T-helper 1 cell treated with Interleukin-12 subunit alpha and Interleukin-12 subunit beta and Interleukin-4 antibody, amounts not matched to agents 30 ng/mL and 1 ng/mL, for 36 hours (primary cell): ENCODE results near the gene PSG4. TPM values are rescaled to one million over a fixed set of nuclear protein-coding genes. Genes with fewer than 3 reads are reported as not detected.
"Not testable (repeated sequence)": the region's sequence is repeated elsewhere in the genome, so short reads cannot be mapped to it uniquely, and the experiment has no call there.

Experiments used
- intact Hi-C: fragments of 100-400 bp; cut with micrococcal nuclease; formaldehyde crosslinking; loops from one replicate; pipeline ENCODE4 v1.15.1; 2024
- total RNA-seq: library from RNA; stranded (reverse); gene quantifications from 2 replicates; pipeline ENCODE4 v1.2.3, GENCODE V29; 2022

PSG4 gene
- total RNA-seq, result not detected in 2 replicates

DNA sequence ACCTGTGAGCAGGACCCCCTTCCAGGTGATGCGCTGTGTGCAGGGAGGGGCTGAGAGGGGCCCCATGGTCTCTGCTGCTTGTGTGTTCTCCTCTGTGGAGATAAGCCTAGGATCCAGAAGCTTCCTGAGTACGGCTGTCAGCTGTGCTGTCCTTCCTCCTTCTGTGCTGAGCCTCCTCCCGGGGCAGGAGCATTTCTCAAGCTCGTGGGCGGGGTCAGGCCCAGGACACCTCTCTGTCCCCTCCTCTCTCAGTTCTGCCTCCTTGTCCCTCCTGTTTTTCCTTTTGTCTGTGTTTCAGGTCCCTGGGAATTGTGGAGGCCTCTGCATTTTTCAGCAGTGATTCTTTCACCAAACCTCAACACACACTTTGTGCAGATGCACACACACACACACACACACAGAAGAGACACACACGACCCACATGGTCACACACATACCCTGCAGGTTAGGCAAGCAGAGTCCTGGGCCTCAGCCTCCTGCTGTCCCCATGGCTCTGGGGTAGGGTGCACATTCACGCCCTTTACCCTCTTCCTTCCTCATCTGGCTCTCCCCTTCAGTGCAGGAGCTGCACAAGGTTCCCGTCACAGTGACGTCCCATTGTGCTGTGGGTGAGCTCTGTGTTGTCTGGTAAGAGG, at the start of gene PSG4:
Gene PSG4 (minus strand): TSS at position 168 of the 635 bp plus-strand sequence. CDS start 102 bp downstream, at position 66.
- intact Hi-C loops, result not testable (repeated sequence)

GRCh38 chr19:43251428-43251827, 46.0 kb upstream of the PSG4 start:
- intact Hi-C loops, result not testable (repeated sequence)

GRCh38 chr19:43250296-43250695, 44.9 kb upstream of the PSG4 start:
- intact Hi-C loops, result not testable (repeated sequence)

DNA sequence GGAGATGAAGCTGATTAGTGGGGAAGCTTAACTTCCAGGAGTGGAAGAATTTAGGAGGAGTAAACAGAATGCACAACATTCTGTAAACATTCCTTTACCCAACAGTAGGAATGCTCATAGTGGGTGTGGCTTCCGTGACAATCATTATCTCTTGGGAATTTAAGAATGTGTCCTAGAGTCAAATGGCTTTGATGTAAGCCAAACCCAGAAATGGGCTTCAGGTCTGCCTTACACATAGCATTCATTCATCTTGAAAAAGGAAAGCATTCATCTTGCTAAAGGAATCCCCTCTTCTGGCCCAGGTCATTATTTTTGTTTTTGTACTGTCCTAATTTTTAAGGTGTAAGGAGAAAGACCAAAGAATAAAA, 43.2 kb upstream of the PSG4 start:
- intact Hi-C loops, result not testable (repeated sequence)

DNA sequence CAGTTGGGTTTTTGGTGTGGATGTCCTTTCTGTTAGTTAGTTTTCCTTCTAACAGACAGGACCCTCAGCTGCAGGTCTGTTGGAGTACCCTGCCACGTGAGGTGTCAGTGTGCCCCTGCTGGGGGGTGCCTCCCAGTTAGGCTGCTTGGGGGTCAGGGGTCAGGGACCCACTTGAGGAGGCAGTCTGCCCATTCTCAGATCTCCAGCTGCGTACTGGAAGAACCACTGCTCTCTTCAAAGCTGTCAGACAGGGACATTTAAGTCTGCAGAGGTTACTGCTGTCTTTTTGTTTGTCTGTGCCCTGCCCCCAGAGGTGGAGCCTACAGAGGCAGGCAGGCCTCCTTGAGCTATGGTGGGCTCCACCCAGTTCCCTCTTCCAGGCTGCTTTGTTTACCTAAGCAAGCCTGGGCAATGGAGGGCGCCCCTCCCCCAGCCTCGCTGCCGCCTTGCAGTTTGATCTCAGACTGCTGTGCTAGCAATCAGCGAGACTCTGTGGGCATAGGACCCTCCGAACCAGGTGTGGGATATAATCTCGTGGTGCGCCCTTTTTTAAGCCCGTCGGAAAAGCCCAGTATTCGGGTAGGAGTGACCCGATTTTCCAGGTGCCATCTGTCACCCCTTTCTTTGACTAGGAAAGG, 41.9 kb upstream of the PSG4 start:
- intact Hi-C loops, result not testable (repeated sequence)

- intact Hi-C loops, result not testable (repeated sequence)
These were observed 40.4 kb upstream of the PSG4 start for GRCh38 chr19:43245848-43246247.

DNA sequence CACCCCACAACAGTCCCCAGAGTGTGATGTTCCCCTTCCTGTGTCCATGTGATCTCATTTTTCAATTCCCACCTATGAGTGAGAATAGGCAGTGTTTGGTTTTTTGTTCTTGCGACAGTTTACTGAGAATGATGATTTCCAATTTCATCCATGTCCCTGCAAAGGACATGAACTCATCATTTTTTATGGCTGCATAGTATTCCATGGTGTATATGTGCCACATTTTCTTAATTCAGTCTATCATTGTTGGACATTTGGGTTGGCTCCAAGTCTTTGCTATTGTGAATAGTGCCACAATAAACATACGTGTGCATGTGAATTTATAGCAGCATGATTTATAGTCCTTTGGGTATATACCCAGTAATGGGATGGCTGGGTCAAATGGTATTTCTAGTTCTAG, 36.8 kb upstream of the PSG4 start:
- intact Hi-C loops, result not testable (repeated sequence)

GRCh38 chr19:43238213-43238612, 32.8 kb upstream of the PSG4 start:
- intact Hi-C loops, result not testable (repeated sequence)

GRCh38 chr19:43235686-43236085, 30.2 kb upstream of the PSG4 start:
- intact Hi-C loops, result not testable (repeated sequence)

- intact Hi-C loops, result no loop called here
These were observed 23.9 kb upstream of the PSG4 start for GRCh38 chr19:43229315-43229714.

- intact Hi-C loops, result not testable (repeated sequence)
These were observed 23.3 kb upstream of the PSG4 start for GRCh38 chr19:43228730-43229129.

GRCh38 chr19:43226986-43227385, 21.5 kb upstream of the PSG4 start:
- intact Hi-C loops, result not testable (repeated sequence)

DNA sequence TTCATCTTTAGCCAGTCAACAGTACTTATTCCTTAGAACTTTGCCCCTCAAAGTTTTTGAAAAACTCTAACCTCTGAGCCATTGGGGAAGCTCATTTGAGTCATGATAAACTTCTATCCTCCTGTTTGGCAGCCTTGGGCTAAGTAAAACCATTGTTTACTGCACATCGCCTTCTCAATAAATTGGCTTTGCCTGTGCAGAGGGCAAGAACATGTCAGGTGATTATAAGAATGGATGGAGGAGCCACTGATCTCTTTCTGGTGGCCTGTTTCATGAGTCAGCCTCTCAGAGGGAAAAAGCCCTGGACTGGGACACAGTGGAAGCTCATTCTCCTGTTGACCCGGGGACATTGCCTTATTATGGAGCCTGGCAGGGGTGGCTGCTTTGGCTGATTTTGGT, 19.4 kb upstream of the PSG4 start:
- intact Hi-C loops, result no loop called here

DNA sequence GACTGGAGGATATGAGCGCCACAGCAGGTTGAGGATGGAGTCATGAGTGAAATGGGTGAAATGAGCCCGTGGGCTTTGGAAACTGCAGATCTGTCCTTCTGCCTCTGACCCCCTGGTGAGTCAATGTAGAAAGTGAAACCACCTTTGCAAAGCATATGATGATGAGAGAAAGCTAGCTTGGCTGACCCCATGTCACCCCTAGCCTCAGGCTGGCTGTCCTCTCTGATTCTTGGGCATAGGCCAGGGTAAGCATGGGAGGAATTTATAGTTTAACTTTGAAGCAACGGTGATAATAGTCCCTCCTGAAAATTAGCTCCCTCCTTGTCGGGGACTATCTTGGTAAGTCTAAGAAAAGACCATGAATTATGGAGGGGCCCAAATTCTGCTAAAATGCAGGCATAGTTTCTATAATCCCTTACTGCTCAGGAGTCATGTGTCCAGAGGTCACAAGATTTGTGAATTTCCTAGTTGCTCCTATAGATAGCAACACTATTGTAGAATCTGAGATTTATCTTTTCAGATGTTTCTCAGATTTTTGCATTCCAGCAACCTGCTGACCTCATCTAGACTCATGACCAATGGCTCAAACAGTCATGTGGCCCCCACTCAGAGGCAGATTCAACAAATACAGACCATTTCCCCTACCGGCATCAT, 18.9 kb upstream of the PSG4 start:
- intact Hi-C loops, result not testable (repeated sequence)

GRCh38 chr19:43221891-43222290, 16.5 kb upstream of the PSG4 start:
- intact Hi-C loops, result not testable (repeated sequence)

GRCh38 chr19:43219136-43219535, 13.7 kb upstream of the PSG4 start:
- intact Hi-C loops, result not testable (repeated sequence)

DNA sequence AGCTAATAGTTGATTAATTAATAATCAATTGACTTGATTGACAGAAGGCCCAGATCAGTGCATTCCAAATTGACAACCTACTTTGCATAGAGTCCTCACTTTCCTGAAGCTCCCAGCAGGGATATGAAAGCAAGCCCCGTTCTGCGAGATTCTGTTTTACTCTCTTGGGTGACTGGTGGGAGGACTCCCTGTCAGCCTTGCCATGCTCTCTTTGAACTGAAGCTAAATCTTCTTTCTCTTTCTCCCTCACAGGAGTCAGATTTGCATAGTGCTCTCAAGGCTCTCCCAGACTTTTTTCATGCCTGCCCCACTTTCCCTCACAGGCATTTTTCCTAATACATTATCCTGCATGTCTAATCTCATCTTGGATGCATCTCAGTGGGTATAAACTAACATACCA, 10.4 kb upstream of the PSG4 start:
- intact Hi-C loops, result not testable (repeated sequence)

- intact Hi-C loops, result no loop called here
These were observed 2.6 kb upstream of the PSG4 start for GRCh38 chr19:43207991-43208390.

DNA sequence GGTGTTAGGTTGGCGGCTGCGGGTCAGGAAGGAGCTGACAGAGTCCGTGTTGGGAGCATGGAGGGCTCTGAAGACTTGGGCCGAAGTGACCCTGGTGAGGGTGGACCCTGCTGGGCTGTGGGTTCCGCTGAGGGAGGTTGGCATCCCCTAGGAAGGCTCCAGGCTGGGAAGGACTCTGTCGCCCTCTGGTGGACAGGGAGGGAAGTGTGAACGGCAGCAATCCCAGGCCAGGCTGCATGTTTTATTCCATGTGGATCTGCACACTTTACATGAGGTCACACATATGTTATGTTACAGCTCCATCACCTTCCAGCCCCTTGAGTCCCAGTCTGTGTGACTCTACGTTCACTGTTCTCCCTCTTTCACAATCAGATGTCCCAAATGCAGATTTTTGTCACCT, 1.7 kb upstream of the PSG4 start:
- intact Hi-C loops, result not testable (repeated sequence)

GRCh38 chr19:43203611-43204010, 1.8 kb downstream of the PSG4 start:
- intact Hi-C loops, result not testable (repeated sequence)

GRCh38 chr19:43201891-43202290, 3.5 kb downstream of the PSG4 start:
- intact Hi-C loops, result not testable (repeated sequence)

DNA sequence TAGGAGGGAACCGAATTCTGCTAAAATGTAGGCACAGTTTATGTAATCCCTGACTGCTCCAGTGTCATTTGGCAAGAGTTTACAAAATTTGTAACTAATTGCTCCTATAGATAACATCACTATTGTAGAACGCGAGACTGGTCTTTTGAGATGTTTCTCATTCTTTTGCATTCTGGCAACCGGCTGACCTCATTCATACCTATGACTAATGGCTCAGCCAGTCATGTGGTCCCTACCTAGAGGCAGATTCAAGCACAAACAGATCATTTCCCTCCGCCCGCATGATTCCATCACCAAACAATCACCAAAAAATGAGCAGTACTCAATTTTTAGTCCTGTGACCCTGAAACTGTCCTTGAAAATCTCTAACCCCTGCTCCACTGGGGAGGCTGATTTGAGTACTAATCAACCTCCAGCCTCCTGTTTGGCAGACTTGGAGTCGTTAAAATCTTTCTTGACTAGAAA, 4.1 kb downstream of the PSG4 start:
- intact Hi-C loops, result not testable (repeated sequence)
